ENCODE measurements around the gene FRMD4B.

Gene FRMD4B

DNA sequence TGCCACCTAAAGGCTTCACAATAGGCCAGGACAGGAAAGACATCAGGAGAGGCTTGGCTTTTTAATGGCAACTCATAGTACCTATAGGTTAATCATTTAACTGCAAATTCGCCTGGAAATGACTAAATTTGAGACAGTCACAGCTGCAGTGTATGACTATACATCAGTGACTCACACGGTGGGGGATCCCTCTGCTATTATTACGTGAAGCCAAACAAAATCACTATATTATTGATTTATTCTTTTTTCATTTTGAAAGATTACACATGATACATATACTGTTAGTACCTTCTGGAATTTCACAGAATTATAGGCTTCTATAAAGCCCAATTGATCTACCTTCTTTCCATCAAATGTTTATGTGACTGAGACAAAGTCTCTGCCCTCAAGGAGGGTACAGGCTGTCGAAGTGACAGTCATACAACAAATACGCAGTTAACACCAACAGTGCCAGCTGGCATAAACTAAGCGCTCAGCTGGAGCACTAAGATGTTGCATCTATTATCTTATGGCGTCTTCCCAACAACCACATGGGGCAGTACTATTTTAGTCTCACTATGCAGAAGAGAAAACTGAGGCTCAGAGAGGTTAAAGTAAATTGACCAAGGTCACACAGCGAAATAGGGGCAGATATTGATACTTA, 181.5 kb downstream of the FRMD4B start:
- no peak for DNase-seq (ENCODE audit: extremely low read depth, insufficient read length)
- TF ChIP-seq CTCF (IDR thresholded peaks at IDR 0.05; ENCODE audit: insufficient read depth, low read length, poor library complexity, severe bottlenecking): no peak
- Histone ChIP-seq H3K36me3 (ENCODE audit: control insufficient read depth, insufficient read depth, low read length) (no peaks in the 10 kb centered on the region), H3K4me3 (replicated peaks; ENCODE audit: low read depth, low read length) (no peak overlapping the region), H3K27me3 (replicated peaks; ENCODE audit: control insufficient read depth, insufficient read depth, low read length) (no peaks in the 10 kb centered on the region)

DNA sequence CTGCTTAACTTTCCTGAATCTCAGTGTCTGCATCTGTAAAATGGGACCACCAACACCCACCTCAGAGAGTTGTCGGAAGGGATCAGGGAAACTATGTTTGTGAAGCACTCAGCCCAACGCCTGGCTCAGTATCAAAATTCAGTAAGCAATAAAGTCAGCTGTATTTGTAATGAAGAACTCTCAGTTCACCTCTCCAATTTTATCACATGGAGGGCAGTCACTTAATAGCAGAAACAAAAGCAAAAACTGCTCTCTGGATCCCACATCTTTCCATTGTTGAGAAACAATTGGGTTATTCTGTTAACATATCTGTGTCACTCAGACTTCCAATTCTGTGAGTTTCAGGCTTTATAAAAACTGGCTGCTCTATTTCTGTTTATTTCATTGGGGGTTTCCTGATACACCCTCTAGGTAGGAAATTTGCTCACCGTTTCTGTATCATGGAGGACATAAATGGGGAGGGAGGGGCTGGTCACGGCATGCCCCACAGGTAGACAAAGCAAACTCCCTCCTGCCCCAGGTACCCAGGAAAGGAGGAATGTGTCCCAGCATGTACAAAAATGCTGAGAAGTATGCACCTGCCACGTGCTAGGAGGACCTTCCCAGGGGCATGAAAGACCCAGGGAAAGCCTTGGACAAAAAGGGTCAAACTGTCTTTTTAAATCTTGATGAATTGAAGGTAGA, 182.1 kb downstream of the FRMD4B start:
- no peaks in the 10 kb centered on the region for H3K36me3 ChIP-seq (ENCODE audit: control insufficient read depth, insufficient read depth, low read length)
- no peak for TF ChIP-seq CTCF (IDR thresholded peaks at IDR 0.05; ENCODE audit: insufficient read depth, low read length, poor library complexity, severe bottlenecking)

GRCh38 chr3:69201658-69202057, 184.2 kb downstream of the FRMD4B start:
- no peak for TF ChIP-seq CTCF (IDR thresholded peaks at IDR 0.05; ENCODE audit: insufficient read depth, low read length, poor library complexity, severe bottlenecking)
- Histone ChIP-seq H3K36me3 (ENCODE audit: control insufficient read depth, insufficient read depth, low read length) (no peaks in the 10 kb centered on the region), H3K4me3 (replicated peaks; ENCODE audit: low read depth, low read length) (no peak overlapping the region), H3K27me3 (replicated peaks; ENCODE audit: control insufficient read depth, insufficient read depth, low read length) (no peaks in the 10 kb centered on the region)
- no peak for DNase-seq (ENCODE audit: extremely low read depth, insufficient read length)

More for the DNA sequence above, 182.1 kb downstream of the FRMD4B start:
- Histone ChIP-seq H3K4me3 (replicated peaks; ENCODE audit: low read depth, low read length) (no peak overlapping the region), H3K27me3 (replicated peaks; ENCODE audit: control insufficient read depth, insufficient read depth, low read length) (no peaks in the 10 kb centered on the region)
- no peak for DNase-seq (ENCODE audit: extremely low read depth, insufficient read length)

GRCh38 chr3:69200384-69201068, 185.4 kb downstream of the FRMD4B start:
- no peak overlapping the region for H3K4me3 ChIP-seq (replicated peaks; ENCODE audit: low read depth, low read length)
- H3K36me3 ChIP-seq (ENCODE audit: control insufficient read depth, insufficient read depth, low read length): no peaks in the 10 kb centered on the region
- no peaks in the 10 kb centered on the region for H3K27me3 ChIP-seq (replicated peaks; ENCODE audit: control insufficient read depth, insufficient read depth, low read length)
- no peak for TF ChIP-seq CTCF (IDR thresholded peaks at IDR 0.05; ENCODE audit: insufficient read depth, low read length, poor library complexity, severe bottlenecking)
- DNase-seq (ENCODE audit: extremely low read depth, insufficient read length): no peak

DNA sequence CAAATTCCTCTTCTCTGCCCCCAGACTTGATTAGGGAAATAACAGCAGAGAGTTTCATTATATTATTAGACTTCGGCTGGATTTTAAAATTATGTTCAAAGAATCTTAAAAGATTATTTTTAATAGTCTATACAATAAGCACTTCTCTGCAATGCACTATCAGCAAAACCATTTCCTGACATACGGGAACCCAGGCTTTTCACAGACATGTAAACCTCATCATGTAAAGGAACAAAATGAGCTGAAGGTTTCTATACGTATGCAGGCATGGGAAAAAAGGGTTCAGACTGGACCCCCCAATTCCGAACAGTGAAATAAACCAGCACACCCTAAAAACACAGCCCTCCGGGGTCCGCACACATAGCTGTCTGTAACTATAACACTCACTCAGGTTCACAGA, 185.9 kb downstream of the FRMD4B start:
- DNase-seq (ENCODE audit: extremely low read depth, insufficient read length): no peak
- H3K27me3 ChIP-seq (replicated peaks; ENCODE audit: control insufficient read depth, insufficient read depth, low read length): no peaks in the 10 kb centered on the region
- no peaks in the 10 kb centered on the region for H3K36me3 ChIP-seq (ENCODE audit: control insufficient read depth, insufficient read depth, low read length)
- peak overlapping the region; percentile 57; the same call in 1 of the 2 replicates for H3K4me3 ChIP-seq (replicated peaks; ENCODE audit: low read depth, low read length)
- TF ChIP-seq CTCF (IDR thresholded peaks at IDR 0.05; ENCODE audit: insufficient read depth, low read length, poor library complexity, severe bottlenecking): no peak

Measured in GM06990 (cell line).